Stimulated activated naive CD8-positive, alpha-beta T cell treated with anti-CD3 and anti-CD28 coated beads, Interleukin-15, Interleukin-2, amounts not matched to agents 100 U/mL and 50 U/mL, for 24 hours (primary cell): ENCODE measurements around the gene IL26.

Experiments used
- ATAC-seq: fragments of 150-1000 bp; cut with Tn5 transposase; one replicate; pipeline ENCODE4 v1.10.0; 2021
- DNase-seq: peaks from one replicate; pipeline ENCODE4 v3.0.0; 2021

Gene IL26

DNA sequence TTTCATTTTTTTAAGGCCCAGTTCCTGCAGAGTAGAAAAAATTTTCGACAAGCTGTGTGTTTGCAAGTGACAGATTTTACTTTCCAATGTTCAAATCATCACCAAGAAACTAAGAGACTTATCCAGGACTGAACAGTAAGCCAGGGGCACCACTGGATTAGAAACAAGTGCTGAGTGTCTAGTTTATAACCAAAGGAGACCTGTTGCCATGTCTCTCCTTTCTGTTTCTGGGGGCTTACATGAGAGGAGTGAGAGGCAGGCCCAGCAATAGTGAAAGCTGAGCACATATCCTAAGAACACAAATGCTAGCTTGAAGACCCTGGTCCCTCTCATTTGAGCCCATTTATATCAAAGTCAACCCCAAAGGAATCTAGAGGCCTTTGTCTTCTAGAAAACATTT lies 69.0 kb downstream of the IL26 start:
- no peak for DNase-seq

DNA sequence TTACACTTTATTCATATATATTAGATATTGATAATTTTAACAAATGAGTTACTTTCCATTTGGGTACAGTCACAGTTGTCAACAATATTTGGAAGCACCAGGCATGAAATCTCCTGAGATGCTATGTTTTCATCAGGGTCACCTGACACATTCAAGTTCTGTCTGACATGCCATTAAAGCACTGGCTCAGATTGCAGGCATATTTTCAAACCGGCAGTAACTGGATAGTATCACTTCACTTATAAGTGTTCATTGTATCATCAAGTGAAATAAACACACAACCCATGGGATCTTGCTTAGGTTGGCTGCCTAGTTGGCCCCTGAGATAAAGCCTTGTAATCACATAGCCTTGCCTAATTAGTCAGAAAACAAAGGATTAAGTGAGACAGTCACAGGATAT lies 70.8 kb downstream of the IL26 start:
- ATAC-seq (no peak), DNase-seq (no peak)

More for the DNA sequence above, 69.0 kb downstream of the IL26 start:
- ATAC-seq, result no peak
